HG02840 (cell line): ENCODE results near the gene DSTN.

ENCODE experiments used
- ATAC-seq: cut with Tn5 transposase; IDR thresholded peaks from one replicate; pipeline ENCODE4 v1.9.1; 2021; ENCODE audit warnings: mild to moderate bottlenecking, moderate library complexity, moderate number of reproducible peaks; ENCODE audit not compliant: unreplicated experiment, low FRiP score

DSTN gene

DNA sequence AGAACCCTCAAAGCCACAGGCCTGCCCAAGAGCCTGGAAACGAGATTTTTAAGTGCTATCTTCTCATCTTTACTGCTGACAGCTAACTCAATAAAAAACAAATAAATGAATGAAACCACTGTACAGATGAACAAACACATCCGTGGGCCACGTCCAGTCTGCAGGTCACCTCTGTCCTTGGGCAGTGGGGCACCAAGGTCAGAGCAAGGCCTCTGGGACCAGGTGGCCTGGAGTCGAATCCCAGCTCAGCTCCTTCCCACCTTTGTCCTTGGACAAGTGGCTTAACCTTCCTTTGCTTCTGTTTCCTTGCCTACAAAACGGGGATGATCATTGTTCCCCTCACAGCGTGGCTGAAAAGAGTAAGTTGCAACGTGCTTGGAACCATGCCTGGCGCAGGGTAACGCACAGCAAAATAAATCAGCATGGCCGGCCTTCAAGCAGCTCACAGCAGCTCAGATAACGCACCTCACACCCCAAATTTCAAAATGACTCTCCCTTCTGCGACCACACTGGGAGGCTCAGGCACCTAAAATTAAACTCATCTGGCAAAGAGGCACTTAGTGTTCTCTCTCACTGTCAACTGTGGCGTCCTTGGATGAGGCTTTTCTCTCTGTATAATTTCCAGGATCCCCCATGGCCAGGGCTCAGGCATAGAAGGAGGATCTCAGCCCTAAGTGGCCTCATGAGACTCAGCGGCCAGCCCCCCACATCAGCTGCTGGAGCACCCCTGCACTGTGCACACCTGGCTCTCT is 76.5 kb downstream of the DSTN start:
- ATAC-seq: no peak

DNA sequence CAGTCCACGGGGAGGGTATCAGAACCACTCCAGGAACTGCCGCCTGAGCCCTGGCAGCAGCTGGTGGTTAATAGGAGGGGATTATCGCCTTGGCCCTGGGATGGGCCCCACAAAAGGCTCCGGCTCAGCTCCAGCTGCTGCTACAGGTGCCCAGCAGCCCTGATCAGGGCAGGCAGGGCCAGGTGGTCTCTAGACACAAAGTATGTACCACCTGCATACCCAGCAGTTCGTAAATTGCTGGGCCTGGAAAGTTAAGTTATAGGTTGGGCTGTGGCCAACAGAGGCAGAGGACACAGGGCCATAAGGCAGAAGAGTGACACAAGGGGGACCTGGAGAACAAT is 77.1 kb downstream of the DSTN start:
- ATAC-seq: no peak

DNA sequence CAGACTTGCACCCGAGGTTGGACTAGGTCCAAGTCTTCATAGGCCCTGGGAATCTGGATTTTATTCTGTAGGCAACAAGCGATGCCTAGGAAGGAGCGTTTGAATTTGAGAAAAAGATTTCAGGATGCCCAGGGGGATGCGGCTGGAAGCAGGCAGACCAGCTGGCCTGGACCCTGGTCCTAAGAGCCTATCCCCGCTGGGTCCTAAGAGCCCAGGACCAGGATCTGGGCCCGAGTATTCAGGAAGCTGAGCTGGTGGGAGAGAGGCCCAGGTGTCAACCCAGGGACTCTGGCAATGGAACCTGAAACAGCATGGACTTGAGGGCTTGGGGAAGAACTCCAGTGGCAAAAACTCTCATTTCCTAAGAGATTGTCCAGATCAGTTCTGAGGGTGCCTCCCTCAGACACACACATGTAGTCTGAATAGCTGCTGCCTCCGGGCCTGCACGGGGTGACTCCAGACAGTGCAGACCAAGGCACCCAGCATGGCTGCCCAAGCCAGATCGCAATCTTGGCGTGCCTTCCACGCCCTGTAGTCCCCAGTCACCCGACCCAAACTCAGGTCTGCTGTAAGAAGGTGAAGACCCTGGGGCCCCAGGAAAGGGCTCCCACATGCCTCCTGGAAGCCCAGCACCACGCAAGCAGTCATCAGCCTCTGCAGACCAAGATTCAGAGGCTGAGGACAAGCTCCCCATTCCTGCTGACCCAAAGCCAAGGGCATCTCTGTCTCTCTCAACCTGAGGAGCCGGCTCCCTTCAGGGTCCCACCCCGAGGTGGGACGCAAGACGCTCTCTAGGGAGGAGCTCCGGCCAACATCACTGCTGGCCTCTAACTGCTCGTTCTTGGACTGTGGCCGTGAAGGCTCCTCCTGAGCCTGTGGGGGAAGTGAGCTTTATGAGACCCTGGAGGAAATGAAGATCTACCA is 77.8 kb downstream of the DSTN start:
- ATAC-seq: no peak

DNA sequence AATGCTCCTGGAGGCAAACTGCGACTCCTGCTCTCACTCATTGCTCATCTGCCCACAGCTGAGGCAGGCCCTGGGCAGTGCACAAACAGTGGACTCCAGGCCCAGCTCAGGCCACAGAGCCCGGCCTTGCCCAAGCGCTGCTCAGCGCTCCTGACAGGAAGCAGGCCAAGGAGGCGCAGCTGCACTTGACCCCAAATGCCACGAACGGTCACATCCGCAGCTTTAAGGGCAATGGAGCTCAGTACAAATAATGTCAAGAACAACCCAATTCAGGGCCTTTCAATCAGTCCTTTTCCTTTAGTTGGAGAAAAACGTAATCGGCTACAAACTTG is 78.4 kb downstream of the DSTN start:
- no peak for ATAC-seq

DNA sequence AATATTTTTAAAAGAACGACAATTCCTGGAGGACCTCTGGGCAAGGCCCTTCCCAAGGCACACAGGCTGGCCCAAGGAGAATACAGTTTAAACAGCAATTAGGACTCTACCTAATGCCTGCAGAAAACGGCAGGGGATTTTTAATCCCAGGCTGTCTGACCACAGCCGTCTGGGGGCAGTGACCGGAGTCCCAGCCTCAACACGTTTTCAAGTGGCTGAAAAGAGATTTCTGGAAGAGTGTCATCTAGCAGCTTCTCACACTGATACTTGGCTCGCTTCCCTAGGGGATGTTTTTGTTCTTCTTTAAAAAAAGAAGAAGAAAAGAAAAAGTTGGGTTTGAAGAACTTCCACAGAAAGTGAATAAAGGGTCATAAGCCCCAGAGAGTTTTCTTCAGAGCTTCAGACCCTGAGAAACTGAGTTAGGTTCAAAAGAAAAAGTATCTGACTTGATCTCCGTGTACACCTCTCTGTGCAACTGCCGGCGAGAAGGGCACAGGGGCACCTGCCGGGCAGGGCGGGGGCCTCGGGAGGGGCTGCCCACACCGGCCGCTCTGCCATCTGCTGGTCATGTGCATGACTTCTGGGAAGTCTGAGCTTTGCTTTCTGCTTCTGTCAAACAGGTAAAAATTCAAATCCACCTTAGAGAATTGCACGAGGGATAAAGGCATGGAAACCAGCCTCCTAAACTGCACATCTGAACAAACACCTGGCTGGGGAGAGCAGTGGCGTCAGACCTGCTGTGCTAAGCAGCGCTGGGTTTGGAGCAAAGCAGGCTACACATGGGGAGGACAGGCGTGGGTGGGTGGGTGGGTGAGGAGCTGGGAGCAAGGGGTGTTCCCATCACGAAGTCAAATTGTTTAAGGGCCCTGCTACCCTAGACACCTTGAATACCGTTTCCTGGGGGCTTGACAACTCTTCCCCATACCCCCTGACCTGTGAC is 79.2 kb downstream of the DSTN start:
- no peak for ATAC-seq

DNA sequence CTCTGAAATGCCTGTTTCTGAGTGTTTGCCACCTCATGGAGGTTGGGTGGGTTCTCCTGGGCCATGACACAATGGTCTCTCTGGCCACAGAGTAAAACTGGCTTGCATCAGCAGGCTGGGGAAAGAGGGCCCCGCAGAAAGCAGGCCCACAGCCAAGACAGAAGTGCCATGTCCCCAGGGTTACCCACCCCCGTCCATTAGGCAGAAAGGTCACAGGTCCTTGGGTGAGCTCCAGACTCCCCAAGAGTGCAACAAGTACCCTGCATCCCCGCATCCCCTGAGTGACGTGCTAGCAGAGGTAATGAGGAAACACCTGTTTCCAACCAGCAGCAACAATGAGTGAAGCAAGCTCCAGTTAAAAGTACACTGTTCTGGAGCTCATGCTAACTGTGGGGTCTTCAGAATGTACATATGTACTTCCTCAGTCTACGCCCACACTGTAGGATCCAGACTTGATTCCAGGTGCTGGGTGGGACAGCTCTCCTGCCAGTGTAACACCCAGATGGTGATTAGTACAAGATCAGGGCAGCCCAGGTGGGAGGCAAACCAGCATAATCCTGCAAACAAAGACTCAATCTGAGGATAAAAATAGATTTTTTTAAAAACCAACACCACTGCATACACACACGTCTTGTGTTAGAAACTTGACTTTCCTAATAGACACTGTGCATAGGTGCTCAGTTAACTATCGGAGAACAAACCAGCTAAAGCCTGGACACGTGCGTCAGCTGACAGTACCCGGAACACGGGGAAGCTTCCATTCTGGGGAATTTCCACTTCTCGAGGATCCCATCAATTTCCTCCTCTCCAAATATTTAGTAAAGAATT is 80.6 kb downstream of the DSTN start:
- ATAC-seq: no peak

DNA sequence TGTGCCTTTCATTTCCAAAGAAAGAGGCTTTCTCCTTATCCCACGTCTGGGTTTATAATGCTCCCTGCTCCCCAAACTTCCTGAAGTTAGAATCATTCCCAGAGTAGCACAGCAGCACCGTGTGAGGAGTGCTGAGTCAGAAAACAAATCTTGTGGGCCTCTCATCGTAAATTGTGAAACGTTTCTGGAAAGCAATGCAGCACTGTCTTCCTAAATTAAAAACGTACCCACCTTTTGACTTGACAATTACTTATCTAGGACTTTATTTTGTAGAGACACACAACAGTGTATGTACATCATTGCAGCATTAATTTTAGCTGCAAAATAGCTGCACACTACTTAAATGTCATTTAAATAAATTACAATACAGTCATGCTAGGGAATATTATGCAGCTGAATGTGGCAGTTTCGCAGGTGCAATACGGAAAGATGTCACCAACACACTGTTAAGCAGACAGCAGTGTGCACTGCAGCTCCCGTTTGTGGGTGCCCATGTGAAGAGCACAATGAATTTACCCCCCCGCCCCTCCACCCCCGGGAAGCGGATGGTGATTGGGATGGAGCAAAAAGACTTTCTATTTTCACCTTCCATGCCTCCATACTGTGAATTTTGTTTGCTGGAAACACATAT is 81.4 kb downstream of the DSTN start:
- ATAC-seq: no peak

DNA sequence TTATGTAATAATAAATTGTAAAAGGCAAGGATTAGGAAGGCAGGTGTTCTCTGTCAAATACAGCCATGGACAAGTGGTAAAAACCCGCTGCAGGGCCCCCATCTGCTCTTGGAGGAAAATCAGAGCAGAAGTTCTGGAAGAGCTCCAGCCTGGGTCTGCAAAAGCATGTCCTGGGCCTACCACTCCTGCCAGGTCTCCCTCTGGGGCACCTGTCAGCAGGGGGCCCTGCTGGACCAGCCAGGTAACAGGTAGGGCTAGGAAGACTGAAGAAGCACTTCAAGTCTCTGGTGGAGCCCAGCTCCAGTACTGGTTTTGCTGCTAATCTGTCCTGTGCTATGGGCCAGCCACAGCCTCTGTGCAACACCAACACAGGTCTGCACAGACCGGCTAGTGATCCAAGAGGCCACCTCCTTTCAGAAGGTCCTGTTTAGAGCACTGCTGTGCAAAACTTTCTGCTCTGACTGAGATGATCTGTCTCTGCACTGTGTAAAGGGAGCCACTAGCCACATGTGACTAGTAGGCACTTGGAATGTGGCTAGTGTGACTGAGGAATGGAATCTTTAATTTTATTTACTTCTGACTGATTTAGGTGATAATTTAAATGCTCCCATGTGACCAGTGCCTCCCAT is 82.0 kb downstream of the DSTN start:
- no peak for ATAC-seq

DNA sequence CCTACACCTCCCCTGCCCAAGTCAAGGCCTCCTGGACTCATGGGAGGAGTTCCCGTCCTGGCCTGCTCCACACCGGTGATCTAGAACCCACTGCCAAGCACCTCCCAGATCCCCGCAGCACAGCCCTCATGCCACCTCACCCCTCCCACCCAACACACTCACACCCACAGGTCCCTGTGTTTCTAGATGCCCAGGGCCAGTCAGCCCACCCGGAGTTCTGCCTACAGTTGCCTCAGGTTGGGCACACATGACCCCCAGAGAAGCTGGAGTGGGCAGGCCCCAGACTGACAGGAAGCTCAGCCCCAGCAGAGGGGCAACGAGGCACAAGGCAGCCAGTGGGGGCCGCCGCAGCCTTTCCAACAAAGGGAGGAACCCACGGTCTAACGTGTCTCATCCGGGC is 82.5 kb downstream of the DSTN start:
- ATAC-seq: no peak

DNA sequence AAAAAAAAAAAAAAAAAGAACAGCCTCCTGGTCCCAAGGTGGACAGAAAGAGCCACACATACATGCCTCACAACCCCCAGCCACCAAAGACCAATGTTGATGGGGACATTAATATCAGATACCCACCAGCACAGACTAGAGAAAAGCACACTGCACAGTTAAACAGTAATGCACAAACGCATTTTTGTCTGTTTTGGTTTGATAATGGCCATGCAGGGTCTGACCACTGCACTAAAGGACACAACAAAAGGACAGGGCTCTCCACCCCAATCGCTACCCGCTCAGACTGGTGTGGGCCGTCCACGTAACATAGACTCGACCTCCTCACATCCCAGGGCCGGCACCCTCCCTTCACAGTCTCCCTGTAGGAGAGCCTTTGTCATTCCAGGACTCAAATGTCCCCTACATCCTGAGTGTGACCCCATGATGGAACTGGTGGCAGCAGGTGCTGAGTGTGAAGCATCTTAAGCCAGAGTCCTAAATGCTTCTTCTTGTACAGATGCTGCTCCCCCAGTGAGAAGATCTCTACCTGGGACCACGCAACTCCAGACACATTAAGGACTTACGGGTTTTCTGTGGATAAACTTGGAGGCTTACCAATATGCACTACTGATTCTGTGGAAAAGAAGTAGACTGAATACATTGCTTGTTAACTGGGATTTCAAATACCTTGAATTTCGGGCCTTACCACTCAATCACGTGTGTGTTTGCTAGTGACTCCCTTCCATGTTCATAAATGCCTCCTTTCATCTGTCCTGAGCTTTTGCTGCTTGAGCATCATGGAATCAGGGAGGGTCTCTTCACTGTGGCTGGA is 84.2 kb downstream of the DSTN start:
- no peak for ATAC-seq

DNA sequence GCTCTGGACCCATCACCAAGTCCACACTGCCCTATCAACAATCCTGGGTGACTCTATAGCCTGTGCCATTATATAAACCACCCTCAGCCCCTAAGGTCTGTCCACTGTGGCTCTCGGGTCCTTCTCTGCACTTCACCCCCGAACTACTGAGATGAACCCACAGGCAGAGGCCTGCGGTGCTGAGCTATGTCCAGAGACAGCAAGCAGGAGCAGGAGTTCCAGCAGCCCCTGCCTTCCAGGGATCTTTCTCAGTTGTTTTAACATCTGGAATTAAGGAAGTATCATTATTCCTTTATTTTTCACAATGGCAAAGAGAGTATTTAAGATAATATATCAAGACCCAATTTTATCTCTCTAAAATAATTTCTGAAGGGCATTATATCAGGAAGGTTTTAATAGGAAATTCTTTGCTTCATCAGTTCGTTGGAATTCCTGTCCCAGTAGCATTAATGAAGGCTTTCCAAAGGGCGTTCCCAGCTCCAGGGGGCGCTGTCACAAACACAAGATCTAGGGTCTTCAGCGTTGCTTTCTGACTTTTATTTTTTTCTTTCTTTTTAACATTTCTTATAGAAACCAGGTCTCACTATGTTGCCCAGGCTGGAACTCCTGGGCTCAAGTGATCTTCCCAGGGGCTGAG is 84.9 kb downstream of the DSTN start:
- no peak for ATAC-seq

DNA sequence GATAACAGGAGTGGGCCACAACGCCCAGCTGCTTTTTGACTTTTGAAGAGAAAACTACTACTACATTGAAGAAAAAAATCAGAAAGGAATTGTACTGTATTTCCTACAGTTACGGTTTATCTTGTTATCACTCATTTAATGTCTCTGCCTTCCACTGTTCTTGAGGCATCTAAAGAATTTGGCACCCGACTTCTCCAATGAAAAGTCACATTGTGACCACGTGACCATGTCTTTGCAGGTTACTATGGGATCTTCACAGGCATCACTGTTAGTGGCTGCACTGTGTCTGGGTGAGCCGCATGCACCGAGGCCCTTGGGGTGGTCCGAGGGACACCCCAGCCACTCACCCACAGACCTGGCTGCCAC is 85.4 kb downstream of the DSTN start:
- ATAC-seq: no peak

DNA sequence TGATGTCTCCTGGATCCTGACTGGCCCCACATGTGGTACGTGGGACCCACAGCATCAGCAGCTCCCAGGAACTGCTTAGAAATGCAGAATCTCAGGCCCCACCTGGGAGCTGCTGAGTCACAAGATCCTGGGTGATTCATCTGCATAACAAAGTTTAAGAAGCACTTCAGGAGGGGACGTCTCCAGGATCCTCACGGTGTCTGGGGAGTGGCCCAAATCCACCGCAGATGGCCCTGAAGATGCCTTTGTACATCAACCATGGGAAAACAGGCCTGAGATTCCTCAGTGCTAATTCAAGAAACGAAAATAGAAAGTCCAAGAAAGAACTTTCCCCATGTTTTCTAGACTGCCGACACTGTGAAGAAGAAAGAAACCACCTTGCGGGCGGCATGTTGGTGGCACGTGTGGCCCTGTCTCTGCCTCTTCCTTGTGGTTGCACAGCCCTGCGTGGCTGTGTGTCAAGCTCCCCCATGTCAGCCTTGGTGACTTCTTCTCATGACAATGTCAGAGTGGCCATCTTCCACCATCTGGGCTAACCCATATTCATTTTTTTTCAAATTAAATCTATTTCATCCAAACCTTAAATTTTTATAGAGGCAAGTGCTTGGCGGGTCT is 86.1 kb downstream of the DSTN start:
- no peak for ATAC-seq

DNA sequence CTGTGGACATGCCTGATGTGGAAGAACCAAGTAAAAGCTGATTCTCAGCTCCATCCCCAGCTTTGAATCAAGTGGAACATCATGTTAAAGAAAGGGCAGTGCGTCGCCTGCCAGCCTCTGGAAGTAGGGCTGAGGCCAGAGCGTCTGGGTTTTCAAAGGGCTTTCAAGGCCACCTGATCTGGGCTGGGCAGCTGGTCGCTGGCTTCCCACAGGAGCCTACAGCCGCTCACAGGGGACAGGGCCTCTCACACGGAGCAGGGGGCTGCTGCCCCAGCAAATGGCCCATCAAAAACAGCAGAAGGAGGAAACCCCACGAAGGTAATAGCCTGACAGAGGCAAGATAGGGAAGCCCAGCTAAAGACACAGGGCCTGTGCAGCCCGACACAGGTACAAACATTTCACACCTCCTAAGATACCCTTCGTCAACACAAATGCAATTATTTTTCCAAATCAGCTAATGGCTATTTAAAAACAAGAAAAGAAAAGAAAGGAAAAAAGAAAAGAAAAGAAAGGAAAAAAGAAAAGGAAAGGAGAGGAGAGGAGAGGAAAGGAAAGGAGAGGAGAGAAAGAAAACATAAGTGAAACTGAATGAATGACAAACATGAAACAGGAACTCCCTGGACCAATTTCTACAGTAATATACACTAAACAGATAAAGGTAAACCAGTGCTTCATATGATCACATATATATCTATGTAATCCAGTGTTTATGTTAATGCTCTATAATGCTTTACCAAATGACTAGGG is 87.4 kb downstream of the DSTN start:
- no peak for ATAC-seq

DNA sequence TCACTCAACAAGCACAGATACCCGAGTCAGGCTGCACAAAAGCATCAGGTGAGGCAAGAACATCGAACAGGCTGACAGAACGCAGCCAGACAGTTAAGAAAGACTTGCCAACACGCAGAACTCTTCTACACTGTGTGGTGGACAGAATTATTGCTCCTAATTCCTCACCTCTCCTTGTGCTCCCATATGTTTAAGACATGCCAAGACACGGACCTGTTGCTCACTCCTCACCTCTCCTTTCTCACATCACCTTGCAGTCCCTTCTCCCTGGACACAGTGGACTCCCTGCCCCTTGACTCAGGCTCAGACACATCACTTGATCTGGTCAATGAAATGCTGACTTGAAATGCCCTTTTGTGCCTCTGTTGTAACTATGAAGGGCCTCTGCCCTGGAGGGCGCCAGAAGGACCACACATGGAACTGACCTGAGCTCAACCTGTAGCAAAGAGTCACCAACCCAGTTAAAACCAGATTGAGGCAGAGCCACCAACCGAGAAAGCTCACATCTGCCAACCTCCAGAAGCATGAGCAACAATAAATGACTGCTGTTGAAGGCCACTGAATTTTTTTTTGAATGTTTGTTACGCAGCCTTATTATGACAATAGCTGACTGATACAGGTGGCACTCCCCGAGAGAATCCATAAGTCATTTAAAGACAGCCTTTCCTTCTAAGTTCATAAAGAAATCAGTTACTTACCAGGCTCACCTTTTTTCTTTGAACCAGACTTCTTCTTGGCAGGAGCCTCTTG is 88.2 kb downstream of the DSTN start:
- ATAC-seq: no peak

DNA sequence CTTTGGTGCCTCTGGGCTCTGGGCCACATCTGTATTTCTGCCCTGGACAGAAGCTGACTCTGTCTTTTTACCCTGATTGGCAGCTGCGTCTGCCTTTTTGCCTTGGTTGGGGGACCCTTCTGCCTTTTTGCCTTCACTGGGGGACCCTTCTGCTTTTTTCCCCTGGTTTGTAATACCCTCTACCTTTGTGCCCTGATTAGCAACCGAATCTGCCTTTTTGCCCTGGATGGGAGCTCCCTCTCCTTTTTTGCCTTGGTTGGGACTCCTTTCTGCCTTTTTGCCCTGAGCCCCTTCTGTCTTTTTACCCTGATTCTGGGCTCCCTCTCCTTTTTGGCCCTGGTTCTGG is 88.7 kb downstream of the DSTN start:
- ATAC-seq: no peak
